Activated T-helper 1 cell treated with Interleukin-2 at 50 U/mL for 16 hours (primary cell): ENCODE measurements around the gene SELE.
"Not testable (repeated sequence)": the region's sequence is repeated elsewhere in the genome, so short reads cannot be mapped to it uniquely, and the experiment has no call there.

ENCODE experiments used
- DNase-seq: peaks from one replicate; pipeline ENCODE4 v3.0.0-alpha.2; 2020; ENCODE audit warnings: low read depth

Gene SELE

DNA sequence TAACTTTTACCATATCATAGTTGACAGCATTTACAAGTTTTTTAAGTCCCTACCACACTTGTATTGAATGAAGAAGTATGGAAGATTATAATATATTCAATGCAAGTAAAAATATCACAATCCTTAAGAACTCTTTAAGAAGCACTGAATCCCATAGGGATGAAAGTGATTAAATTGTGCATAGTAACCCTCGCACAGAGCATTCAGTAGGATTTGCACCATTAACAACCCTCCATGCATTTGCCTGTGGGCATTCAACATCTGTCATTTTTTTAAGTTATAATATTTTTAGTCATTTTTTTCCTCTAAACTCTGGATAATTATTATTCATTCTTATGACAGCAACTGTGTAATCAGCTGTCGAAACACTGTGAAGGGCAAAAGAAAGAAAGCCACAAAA is 10.1 kb downstream of the SELE start:
- DNase-seq: no peak

GRCh38 chr1:169722779-169723178 is 11.1 kb downstream of the SELE start:
- DNase-seq: no peak

DNA sequence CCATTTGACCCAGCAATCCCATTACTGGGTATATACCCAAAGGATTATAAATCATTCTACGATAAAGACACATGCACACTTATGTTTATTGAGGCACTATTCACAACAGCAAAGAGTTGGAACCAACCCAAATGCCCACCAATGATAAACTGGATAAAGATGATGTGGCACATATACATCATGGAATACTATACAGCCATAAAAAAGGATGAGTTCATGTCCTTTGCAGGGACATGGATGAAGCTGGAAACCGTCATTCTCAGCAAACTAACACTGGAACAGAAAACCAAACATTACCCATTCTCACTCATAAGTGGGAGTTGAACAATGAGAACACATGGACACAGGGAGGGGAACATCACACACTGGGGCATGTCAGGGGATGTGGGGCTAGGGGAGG is 18.8 kb downstream of the SELE start:
- not testable (repeated sequence) for DNase-seq

GRCh38 chr1:169713090-169713489 is 20.8 kb downstream of the SELE start:
- DNase-seq: not testable (repeated sequence)

DNA sequence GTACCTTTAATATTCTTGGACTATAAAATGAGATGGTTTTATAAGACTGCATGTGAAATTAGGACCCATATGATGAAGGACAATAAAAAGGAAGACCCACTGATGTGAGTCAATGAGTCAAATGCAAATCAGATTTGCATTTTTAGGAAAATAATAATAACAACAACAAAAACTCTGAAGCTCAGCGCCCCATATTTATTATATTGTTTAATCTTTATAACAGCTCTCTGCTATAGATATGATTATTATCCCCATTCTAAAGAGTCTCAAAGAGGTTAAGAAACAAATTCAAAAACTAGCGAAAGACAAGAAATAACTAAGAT is 21.6 kb downstream of the SELE start:
- DNase-seq: no peak

DNA sequence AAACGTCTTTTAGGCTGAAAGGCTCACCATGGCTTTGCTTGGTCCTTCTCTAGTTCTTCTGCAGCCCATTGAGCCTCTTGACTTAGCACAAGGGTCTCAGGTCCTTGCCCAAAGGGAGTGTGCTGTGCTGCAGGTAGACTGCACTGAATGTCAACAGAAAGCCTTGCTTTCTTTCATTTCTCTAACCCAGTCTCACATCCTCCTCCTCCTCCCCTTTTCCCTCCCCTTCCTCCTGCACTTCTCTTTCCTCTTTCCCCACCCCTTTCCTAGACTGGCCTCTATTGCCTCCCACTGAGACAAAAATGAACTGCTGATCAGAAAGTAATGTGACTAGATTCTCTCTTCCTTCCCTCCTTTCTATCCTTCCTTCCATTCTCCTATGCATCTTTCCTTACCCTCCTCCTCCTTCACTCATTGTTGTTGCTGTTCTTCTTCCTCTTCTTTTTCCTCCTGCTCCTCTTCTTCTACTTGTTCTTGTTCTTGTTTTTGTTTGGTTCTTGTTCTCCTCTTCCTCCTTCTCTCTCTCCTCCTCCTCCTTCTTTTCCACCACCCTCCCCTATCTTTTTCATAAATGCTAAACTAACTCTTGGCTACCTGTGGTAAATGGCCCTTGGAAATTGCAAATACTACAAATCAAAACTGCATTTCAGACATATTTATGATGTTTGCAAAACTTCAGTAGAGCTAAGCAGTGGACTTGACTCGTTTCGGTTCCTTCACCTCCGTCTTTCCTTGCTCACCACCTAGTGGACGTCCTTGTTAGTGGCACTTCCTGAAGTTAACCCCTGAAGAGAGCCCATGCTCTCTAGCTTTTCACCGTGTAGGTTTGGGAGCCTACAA is 22.2 kb downstream of the SELE start, which contains the start of gene SELL:
SELL (minus strand) TSS at position 152 of the 840 bp plus-strand sequence; CDS start at position 30, 122 bp downstream.
- peak; percentile 52 for DNase-seq

- DNase-seq: no peak
Observed at GRCh38 chr1:169708647-169709046, 25.2 kb downstream of the SELE start.

DNA sequence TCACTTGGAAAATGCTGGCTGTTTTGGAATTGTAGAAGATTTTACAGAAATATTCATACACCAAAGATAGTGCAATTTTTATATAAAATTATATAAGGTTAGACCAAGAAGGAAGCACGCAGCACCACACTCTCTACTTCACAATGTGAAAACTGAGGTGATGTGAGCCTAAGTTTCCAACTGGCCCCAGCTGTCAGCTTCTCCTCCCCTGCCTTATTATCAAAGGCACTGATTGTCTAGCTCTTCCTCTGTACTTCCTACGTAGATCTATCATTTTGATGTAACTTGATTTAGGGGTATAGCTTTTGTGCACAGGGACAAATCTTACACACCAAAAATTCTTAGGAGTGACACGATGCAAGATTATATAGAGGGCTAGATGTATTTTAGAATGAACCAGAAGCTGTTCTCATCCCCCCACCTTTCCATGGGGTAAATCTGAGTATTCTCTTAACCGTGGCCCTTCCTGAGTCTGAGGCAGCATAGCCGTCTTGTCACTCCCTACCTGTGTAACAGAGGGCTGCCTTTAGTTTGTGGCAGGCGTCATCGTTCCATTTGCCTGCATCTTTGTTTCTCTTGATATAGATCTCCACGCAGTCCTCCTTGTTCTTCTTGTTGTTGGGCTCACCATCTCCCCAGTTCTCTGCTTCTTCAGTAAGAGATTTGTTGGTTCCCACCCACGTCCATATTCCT is 25.8 kb downstream of the SELE start:
- DNase-seq: no peak

DNA sequence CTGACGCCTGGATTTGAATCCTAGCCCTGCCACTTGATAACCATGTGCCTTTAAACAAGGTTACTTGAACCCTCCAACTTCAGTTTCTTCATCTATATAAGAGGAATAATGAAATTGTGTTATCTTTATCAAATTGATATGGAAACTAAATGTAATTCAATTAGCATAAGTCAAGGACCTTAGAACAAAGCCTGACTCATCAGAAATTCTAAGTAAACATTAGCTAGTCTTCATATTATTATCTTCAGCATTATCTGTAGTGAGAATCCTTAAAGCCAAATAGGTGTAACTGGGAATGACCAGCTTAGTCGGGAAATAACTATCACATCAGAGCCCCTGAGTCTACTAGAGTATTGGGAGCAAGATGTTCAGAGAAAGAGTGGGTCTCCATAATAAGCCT is 29.1 kb downstream of the SELE start:
- no peak for DNase-seq

DNA sequence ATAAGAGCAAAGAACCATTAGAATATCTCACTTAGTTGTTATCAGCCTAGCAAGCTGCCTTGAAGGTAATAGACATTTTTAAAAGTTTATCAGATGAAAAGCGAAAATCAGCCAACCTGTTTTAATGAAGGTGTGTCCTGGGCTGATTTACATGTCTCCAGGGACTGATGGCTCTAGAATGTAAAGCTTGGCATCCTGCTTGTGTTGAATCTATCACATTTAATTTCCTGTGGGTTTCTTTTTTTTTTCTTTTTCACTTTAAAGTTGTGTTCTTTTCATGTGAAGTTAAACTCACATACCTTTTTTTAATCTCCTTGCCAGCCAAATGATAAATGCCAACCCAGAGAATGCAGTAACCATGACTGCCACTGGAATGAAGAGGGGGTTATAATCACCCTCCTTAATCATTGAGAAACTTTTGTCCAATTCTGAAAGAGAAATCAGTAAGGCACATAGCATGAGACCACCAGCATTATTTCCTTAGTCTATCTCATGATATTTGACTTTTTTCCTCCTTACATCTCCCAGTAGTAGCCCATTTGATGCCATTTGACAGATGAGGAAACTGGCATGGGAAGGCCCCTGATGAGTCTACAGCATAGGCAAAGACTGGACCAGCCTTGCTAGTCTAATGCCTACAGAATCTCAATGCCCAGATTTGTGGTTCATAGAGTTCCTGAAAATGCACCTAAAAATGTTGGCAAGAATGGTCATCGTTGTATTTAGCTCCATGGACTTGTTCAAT is 32.4 kb downstream of the SELE start:
- DNase-seq: no peak

- no peak for DNase-seq
Observed at GRCh38 chr1:169699707-169700106, 34.2 kb downstream of the SELE start.

GRCh38 chr1:169698976-169699375 is 34.9 kb downstream of the SELE start:
- DNase-seq: no peak

GRCh38 chr1:169697755-169698154 is 36.1 kb downstream of the SELE start:
- DNase-seq: no peak

DNA sequence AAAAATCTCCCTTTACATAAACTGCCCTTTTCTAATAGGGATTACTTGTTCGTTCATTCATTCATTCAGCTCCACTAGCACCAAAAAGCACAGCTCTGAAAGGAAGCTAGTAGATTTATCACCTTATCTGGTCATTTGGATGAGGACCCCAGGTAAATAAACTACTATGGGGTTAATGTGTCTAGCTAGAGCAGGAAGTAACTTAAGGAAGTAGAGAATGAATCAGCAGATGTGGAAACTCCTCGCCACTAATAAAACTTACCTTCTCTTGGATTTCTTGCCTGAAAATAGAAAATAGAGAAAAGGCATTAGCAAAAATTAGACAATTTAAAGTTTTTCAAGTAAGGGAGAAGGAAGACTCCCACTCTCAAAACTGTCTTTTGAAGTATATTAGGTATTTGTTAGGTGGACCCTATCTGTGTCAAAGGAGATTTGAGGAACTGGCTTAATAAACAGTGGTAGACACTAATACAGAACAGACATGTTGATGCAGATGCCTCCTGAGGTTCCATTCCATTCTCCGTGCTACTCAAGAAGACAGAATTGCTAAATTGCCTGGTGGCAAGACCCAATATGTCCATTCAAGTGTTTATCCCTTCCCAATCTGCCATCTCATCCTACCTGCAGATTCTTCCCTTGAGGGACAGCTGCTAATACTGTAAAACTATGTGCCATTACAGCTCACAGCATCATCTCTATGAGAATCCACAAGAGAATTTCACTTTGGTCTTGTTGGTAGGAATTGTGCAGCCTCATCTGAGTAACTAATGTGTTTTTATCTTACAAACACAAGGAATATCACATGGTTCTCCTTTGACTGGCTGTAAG is 37.4 kb downstream of the SELE start:
- no peak for DNase-seq

GRCh38 chr1:169694304-169695075 is 39.4 kb downstream of the SELE start:
- DNase-seq: no peak

DNA sequence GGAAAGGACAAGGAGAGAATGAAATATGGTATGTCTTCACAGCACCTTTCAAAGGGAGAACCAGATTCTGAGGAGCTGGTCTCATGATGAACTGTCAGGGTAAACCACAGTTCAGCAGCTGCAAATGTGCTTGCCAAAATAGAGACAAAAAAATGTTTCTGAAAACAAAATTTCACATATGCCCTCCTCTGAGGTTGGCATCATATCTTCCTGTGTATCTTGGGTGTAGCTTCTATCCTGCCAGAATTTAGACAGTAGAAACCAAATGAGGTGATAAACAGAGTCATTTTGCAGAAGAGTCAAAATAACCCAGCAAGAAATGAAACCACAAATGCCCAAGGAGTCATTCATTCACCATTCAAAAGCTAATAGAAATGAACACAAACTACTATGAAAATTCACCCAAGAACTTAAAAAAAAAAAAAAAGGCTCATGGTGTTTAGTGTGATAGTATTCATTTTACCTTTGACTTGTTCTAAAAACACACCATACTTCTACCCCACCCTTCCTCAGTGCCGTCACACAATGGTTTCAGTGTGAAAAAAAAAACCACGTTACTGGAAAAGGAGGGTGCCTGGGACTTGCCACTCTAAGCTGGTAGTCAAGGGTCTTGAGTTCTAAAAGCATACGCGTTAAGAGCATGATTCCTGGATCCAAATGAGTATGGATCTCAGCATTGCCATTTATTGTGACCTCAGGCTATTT is 41.0 kb downstream of the SELE start:
- DNase-seq: no peak

DNA sequence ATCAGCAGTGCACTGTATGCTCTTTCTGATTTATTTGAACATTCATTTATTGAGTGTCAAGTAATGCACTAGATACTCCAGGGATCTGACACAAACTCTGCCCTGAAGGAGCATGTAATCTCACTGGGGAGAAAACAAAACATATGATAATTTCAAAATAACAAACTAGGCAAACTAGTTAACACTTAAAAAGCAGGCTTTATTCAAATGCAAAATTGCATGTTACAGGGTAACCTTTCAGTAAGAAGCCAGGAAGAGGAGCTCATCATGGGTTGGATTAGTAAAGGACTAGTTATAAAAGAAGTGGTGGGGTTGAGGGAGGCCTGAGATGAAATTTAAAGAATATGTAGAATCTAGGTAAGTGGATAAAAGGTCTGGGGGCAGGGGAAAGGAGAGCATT is 43.4 kb downstream of the SELE start:
- no peak for DNase-seq

DNA sequence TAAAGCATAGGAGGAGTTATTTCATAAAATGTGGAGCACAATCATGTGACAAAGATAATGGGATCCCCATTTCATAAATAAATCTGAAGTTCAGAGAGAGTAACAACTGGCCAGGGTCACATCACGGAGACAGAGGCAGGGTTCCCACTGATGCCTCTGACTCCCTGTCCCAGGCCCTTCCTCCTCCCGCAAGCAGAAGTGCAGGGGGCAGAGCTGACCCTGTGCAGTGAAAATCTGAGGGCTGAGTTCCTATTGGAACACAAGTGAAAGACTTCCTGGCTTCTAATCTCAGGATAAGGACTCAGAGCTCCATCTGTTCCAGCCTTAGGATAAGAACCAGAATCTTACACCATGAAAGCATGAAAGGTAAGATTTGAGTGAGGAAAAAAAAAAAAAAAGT is 44.5 kb downstream of the SELE start:
- DNase-seq: no peak

GRCh38 chr1:169688377-169688776 is 45.5 kb downstream of the SELE start:
- DNase-seq: not testable (repeated sequence)

DNA sequence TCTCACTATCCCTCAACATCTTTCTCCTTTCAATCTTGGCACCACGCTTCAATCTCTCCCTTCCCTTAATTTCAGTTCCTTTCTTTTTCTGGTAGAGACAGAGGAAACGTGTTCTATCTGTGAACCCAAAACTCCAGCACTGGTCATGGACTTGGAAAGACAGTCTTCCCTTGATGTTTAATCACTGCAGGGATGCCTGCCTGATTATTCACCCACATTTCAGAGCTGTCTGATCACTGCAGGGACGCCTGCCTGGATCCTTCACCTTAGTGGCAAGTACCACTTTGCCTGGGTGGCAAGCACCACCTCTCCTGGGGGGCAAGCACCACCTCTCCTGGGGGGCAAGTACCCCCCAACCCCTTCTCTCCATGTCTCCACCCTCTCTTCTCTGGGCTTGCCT is 50.2 kb downstream of the SELE start:
- no peak for DNase-seq

DNA sequence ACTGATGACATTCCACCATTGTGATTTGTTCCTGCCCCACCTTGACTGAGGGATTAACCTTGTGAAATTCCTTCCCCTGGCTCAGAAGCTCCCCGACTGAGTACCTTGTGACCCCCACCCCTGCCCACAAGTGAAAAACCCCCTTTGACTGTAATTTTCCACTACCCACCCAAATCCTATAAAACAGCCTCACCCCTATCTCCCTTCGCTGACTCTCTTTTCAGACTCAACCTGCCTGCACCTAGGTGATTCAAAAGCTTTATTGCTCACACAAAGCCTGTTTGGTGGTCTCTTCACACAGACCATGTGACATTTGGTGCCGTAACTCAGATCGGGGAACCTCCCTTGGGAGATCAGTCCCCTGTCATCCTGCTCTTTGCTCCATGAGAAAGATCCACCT is 50.7 kb downstream of the SELE start:
- not testable (repeated sequence) for DNase-seq
